GM12891 (cell line): Measurements from ENCODE around the gene KLK8.

ENCODE experiments used
- PAX5 ChIP-seq: IDR thresholded peaks from 2 replicates; pipeline ENCODE4 v1.6.1; 2011; ENCODE audit warnings: low read length, moderate library complexity, mild to moderate bottlenecking; ENCODE audit not compliant: insufficient read depth, severe bottlenecking
- POLR2A ChIP-seq: IDR thresholded peaks from 2 replicates; pipeline ENCODE4 v1.6.1; 2011; ENCODE audit warnings: low read depth, low read length, control low read depth

GRCh38 chr19:51026554-51026831 is 25.1 kb upstream of the KLK8 start, which contains the start of gene KLK11:
- TF ChIP-seq POLR2A, result no peak
- TF ChIP-seq PAX5, result no peak
